Lung microvascular endothelial cell (primary cell): ENCODE measurements around the gene TPSD1. TPM values are rescaled to one million over a fixed set of nuclear protein-coding genes. Genes with fewer than 3 reads are reported as not detected.
"Not testable (repeated sequence)": the region's sequence is repeated elsewhere in the genome, so short reads cannot be mapped to it uniquely, and the experiment has no call there.

Experiments
- DNase-seq, 2 donors: peaks; one replicate each; pipeline versions ENCODE4 v3.0.0 to v3.0.0-alpha.2; 2010; ENCODE audit warnings: low read depth in 2 of 2
- total RNA-seq: library from RNA; depleted of rRNA; stranded (reverse); fragments of >200 nt; gene quantifications from 2 replicates; pipeline ENCODE4 v1.2.1, GENCODE V29; 2014

TPSD1 gene
- total RNA-seq, 1 donor from 2014 or later, result not detected

GRCh38 chr16:1281517-1281916 lies 25.6 kb downstream of the TPSD1 start:
- DNase-seq, result no peak

GRCh38 chr16:1282324-1282973 lies 26.6 kb downstream of the TPSD1 start:
- DNase-seq, result no peak

GRCh38 chr16:1283296-1283695 lies 27.4 kb downstream of the TPSD1 start:
- no peak for DNase-seq

GRCh38 chr16:1283996-1284616 lies 28.2 kb downstream of the TPSD1 start:
- DNase-seq, result no peak

- no peak for DNase-seq
These were observed 30.0 kb downstream of the TPSD1 start for GRCh38 chr16:1285669-1286512.

GRCh38 chr16:1286513-1287094 lies 30.7 kb downstream of the TPSD1 start:
- no peak for DNase-seq

GRCh38 chr16:1287982-1288670 lies 32.3 kb downstream of the TPSD1 start:
- peak in 1 of 2 donors; percentile 74 for DNase-seq

- no peak for DNase-seq
These were observed 33.1 kb downstream of the TPSD1 start for GRCh38 chr16:1288813-1289476.

- no peak for DNase-seq
These were observed 33.6 kb downstream of the TPSD1 start for GRCh38 chr16:1289477-1289866.

- no peak for DNase-seq
These were observed 34.2 kb downstream of the TPSD1 start for GRCh38 chr16:1290063-1290501.

GRCh38 chr16:1290860-1291575 lies 35.1 kb downstream of the TPSD1 start:
- peak in 1 of 2 donors; percentile 30 for DNase-seq

GRCh38 chr16:1291576-1291974 lies 35.7 kb downstream of the TPSD1 start:
- DNase-seq, result no peak

- DNase-seq, result not testable (repeated sequence)
These were observed 36.3 kb downstream of the TPSD1 start for GRCh38 chr16:1292208-1292607.

GRCh38 chr16:1292808-1293207 lies 36.9 kb downstream of the TPSD1 start:
- DNase-seq, result not testable (repeated sequence)

GRCh38 chr16:1293921-1294656 lies 38.2 kb downstream of the TPSD1 start:
- no peak for DNase-seq

- DNase-seq, result no peak
These were observed 39.6 kb downstream of the TPSD1 start for GRCh38 chr16:1295465-1295864.

GRCh38 chr16:1296688-1297017 lies 40.8 kb downstream of the TPSD1 start:
- not testable (repeated sequence) for DNase-seq

GRCh38 chr16:1297018-1297696 lies 41.3 kb downstream of the TPSD1 start:
- DNase-seq, result peak; percentile 62 to 76

GRCh38 chr16:1298406-1298805 lies 42.5 kb downstream of the TPSD1 start:
- DNase-seq, result no peak
